HFFc6 (cell line): ENCODE results near the gene DNAJB8. TPM values are rescaled to one million over a fixed set of nuclear protein-coding genes. Genes with fewer than 3 reads are reported as not detected.

ENCODE experiments used
- DNase-seq: peaks from one replicate; pipeline ENCODE4 v3.0.0-alpha.2; 2018
- H3K27ac Mint-ChIP-seq: 2 replicates; pipeline ENCODE4 v1.8.0; 2020; ENCODE audit warnings: mild to moderate bottlenecking, mixed read lengths
- H3K27me3 Mint-ChIP-seq: 2 replicates; pipeline ENCODE4 v1.8.0; 2021; ENCODE audit warnings: mild to moderate bottlenecking, moderate library complexity, mixed read lengths; ENCODE audit not compliant: insufficient read depth
- H3K36me3 Mint-ChIP-seq: 2 replicates; pipeline ENCODE4 v1.8.0; 2021; ENCODE audit warnings: low read depth, mixed read lengths
- H3K4me1 Mint-ChIP-seq: 2 replicates; pipeline ENCODE4 v1.8.0; 2020; ENCODE audit warnings: low read depth, mixed read lengths
- H3K4me3 Mint-ChIP-seq: 2 replicates; pipeline ENCODE4 v1.8.0; 2020; ENCODE audit warnings: mild to moderate bottlenecking, moderate library complexity, mixed read lengths
- H3K9me3 Mint-ChIP-seq: 2 replicates; pipeline ENCODE4 v1.8.0; 2020; ENCODE audit warnings: mild to moderate bottlenecking, mixed read lengths
- total RNA-seq, 6 experiments: library from RNA; stranded (reverse); fragmentation: NEBNext Ultra II Directional; extraction: Animal tissue kit (Norgen Biotek cat#: 25700); gene quantifications; 2 replicates in 1 of 6; 3 replicates in 5 of 6; pipeline ENCODE4 v1.2.3, GENCODE V29; 2021
- TF ChIP-seq, protein P1 (sequence below): fragments of 200-600 bp; sonication (generic); IDR thresholded peaks from 2 replicates; pipeline ENCODE4 v1.5.0; 2021; ENCODE audit warnings: antibody characterized with exemption, mild to moderate bottlenecking

DNAJB8 gene
- total RNA-seq, 6 experiments from 2014 or later = not detected

- Mint-ChIP-seq H3K27ac (no peak overlapping the region), H3K9me3 (no peaks in the 10 kb centered on the region), H3K36me3 (no peaks in the 10 kb centered on the region), H3K27me3 (peaks cover 11% of the 10 kb centered on the region; the same call in 1 of the 2 replicates), H3K4me1 (peaks cover 7% of the 10 kb centered on the region), H3K4me3 (no peak overlapping the region)
- TF ChIP-seq, protein P1, sequence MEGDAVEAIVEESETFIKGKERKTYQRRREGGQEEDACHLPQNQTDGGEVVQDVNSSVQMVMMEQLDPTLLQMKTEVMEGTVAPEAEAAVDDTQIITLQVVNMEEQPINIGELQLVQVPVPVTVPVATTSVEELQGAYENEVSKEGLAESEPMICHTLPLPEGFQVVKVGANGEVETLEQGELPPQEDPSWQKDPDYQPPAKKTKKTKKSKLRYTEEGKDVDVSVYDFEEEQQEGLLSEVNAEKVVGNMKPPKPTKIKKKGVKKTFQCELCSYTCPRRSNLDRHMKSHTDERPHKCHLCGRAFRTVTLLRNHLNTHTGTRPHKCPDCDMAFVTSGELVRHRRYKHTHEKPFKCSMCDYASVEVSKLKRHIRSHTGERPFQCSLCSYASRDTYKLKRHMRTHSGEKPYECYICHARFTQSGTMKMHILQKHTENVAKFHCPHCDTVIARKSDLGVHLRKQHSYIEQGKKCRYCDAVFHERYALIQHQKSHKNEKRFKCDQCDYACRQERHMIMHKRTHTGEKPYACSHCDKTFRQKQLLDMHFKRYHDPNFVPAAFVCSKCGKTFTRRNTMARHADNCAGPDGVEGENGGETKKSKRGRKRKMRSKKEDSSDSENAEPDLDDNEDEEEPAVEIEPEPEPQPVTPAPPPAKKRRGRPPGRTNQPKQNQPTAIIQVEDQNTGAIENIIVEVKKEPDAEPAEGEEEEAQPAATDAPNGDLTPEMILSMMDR = no peak
- no peak for DNase-seq
Observed at GRCh38 chr3:128425142-128425845, 41.4 kb downstream of the DNAJB8 start.

GRCh38 chr3:128424508-128425069 is 42.1 kb downstream of the DNAJB8 start:
- Mint-ChIP-seq H3K27ac (no peak overlapping the region), H3K9me3 (no peaks in the 10 kb centered on the region), H3K4me1 (peaks cover 7% of the 10 kb centered on the region), H3K4me3 (no peak overlapping the region), H3K36me3 (no peaks in the 10 kb centered on the region), H3K27me3 (peaks cover 5% of the 10 kb centered on the region; the same call in 1 of the 2 replicates)
- DNase-seq = no peak
- TF ChIP-seq, protein P1 = no peak

GRCh38 chr3:128423525-128424147 is 43.1 kb downstream of the DNAJB8 start:
- H3K4me1 Mint-ChIP-seq = peaks cover 7% of the 10 kb centered on the region
- peaks cover 4% of the 10 kb centered on the region for H3K27me3 Mint-ChIP-seq

GRCh38 chr3:128422762-128423524 is 43.7 kb downstream of the DNAJB8 start:
- Mint-ChIP-seq H3K27ac (no peak overlapping the region), H3K4me1 (peaks cover 7% of the 10 kb centered on the region), H3K9me3 (no peaks in the 10 kb centered on the region), H3K36me3 (peaks cover 4% of the 10 kb centered on the region; the same call in 1 of the 2 replicates), H3K4me3 (no peak overlapping the region), H3K27me3 (peaks cover 4% of the 10 kb centered on the region)
- TF ChIP-seq, protein P1 = no peak
- DNase-seq = no peak

More at GRCh38 chr3:128423525-128424147, 43.1 kb downstream of the DNAJB8 start:
- Mint-ChIP-seq H3K9me3 (no peaks in the 10 kb centered on the region), H3K4me3 (no peak overlapping the region), H3K36me3 (peaks cover 4% of the 10 kb centered on the region; the same call in 1 of the 2 replicates), H3K27ac (no peak overlapping the region)
- no peak for DNase-seq
- TF ChIP-seq, protein P1 = no peak

GRCh38 chr3:128421966-128422365 is 44.7 kb downstream of the DNAJB8 start:
- peaks cover 14% of the 10 kb centered on the region for H3K4me1 Mint-ChIP-seq
- no peak overlapping the region for H3K27ac Mint-ChIP-seq

More at GRCh38 chr3:128421966-128422365, 44.7 kb downstream of the DNAJB8 start:
- DNase-seq = no peak
- H3K36me3 Mint-ChIP-seq = peaks cover 4% of the 10 kb centered on the region; the same call in 1 of the 2 replicates
- peaks cover 6% of the 10 kb centered on the region for H3K27me3 Mint-ChIP-seq
- H3K4me3 Mint-ChIP-seq = no peak overlapping the region
- no peaks in the 10 kb centered on the region for H3K9me3 Mint-ChIP-seq
- TF ChIP-seq, protein P1 = no peak
